H1 (cell line): ENCODE results near the gene TIAL1. TPM values are rescaled to one million over a fixed set of nuclear protein-coding genes. Genes with fewer than 3 reads are reported as not detected.

Experiments used
- CTCF ChIA-PET: fragments of 300-600 bp; sonication (Branson Sonifier 250); formaldehyde crosslinking; loops from one replicate; lab custom pipeline; 2021; ENCODE audit not compliant: partially characterized antibody; lab: Charles Lee
- POLR2A ChIA-PET: fragments of 300-600 bp; sonication (Branson Sonifier 250); formaldehyde crosslinking; loops from one replicate; lab custom pipeline; 2021; ENCODE audit warnings: inconsistent platforms; ENCODE audit not compliant: partially characterized antibody; lab: Charles Lee
- DNase-seq, 2 experiments: peaks; one replicate each; pipeline versions ENCODE4 v3.0.0 to v3.0.0-alpha.2; 2010 to 2022; ENCODE audit warnings: low spot score in 2 of 2, low read depth in 1 of 2, mixed read lengths in 1 of 2
- FAIRE-seq: peaks from 2 replicates; lab custom pipeline; 2011; peaks lifted over from hg19 to GRCh38; lab: Jason Lieb, UNC
- H2AFZ ChIP-seq: 2 replicates; pipeline ENCODE4 v1.8.1; 2012; ENCODE audit warnings: low read length, inconsistent platforms
- H2AK5ac ChIP-seq: 2 replicates; pipeline ENCODE4 v1.6.1; 2013; ENCODE audit warnings: low read depth, low read length
- H2BK120ac ChIP-seq: replicated peaks from 2 replicates; pipeline ENCODE3; 2013; ENCODE audit warnings: low read depth, low read length, inconsistent platforms
- H2BK12ac ChIP-seq: 2 replicates; pipeline ENCODE4 v1.6.1; 2013; ENCODE audit warnings: low read depth, low read length
- H2BK15ac ChIP-seq: 2 replicates; pipeline ENCODE4 v1.6.1; 2013; ENCODE audit warnings: low read length
- H2BK20ac ChIP-seq: 2 replicates; pipeline ENCODE4 v1.6.1; 2013; ENCODE audit warnings: low read length
- H2BK5ac ChIP-seq: 2 replicates; pipeline ENCODE4 v1.6.1; 2013; ENCODE audit warnings: low read depth, low read length
- H3K14ac ChIP-seq: 2 replicates; pipeline ENCODE4 v1.6.1; 2013; ENCODE audit warnings: inconsistent platforms; ENCODE audit not compliant: insufficient read length
- H3K18ac ChIP-seq: 2 replicates; pipeline ENCODE4 v1.6.1; 2013; ENCODE audit warnings: low read length; ENCODE audit errors: extremely low read depth
- H3K23ac ChIP-seq: 2 replicates; pipeline ENCODE4 v1.6.1; 2013; ENCODE audit warnings: inconsistent platforms; ENCODE audit not compliant: insufficient read length
- H3K23me2 ChIP-seq: 2 replicates; pipeline ENCODE4 v1.6.1; 2013; ENCODE audit warnings: low read depth, low read length
- H3K27ac ChIP-seq: 2 replicates; pipeline ENCODE4 v1.6.1; 2011; ENCODE audit warnings: low read depth, low read length, inconsistent platforms
- H3K27me3 ChIP-seq, 4 experiments: replicated peaks in 1 of 4; 1 replicate in 1 of 4; 2 replicates in 3 of 4; pipeline versions ENCODE4 v1.6.1 to v1.8.1; 2011 to 2013; ENCODE audit warnings: low read length in 3 of 4, mild to moderate bottlenecking in 3 of 4, inconsistent platforms in 2 of 4, mixed read lengths in 2 of 4, moderate library complexity in 1 of 4; ENCODE audit not compliant: control insufficient read depth in 3 of 4, insufficient read depth in 3 of 4; ENCODE audit errors: extremely low read depth in 1 of 4
- H3K36me3 ChIP-seq, 4 experiments: 2 replicates each; pipeline versions ENCODE4 v1.6.1 to v1.8.1; 2011 to 2013; ENCODE audit warnings: mild to moderate bottlenecking in 4 of 4, low read length in 3 of 4, moderate library complexity in 2 of 4, control low read depth in 1 of 4, inconsistent platforms in 1 of 4; ENCODE audit not compliant: insufficient read depth in 4 of 4, control insufficient read depth in 2 of 4
- H3K4ac ChIP-seq: replicated peaks from 2 replicates; pipeline ENCODE3; 2013; ENCODE audit warnings: low read length, low read depth, mixed read lengths, inconsistent platforms; ENCODE audit not compliant: insufficient read length
- H3K4me1 ChIP-seq, 4 experiments: replicated peaks in 1 of 4; 1 replicate in 1 of 4; 2 replicates in 3 of 4; pipeline versions ENCODE4 v1.6.1 to v1.8.1; 2011 to 2013; ENCODE audit warnings: low read length in 3 of 4, inconsistent platforms in 2 of 4, mixed read lengths in 1 of 4; ENCODE audit not compliant: insufficient read depth in 4 of 4, control insufficient read depth in 3 of 4
- H3K4me2 ChIP-seq, 2 experiments: 2 replicates each; pipeline versions ENCODE4 v1.6.1 to v1.8.1; 2011 to 2013; ENCODE audit warnings: low read depth in 2 of 2, low read length in 2 of 2, control low read depth in 1 of 2, inconsistent platforms in 1 of 2, mild to moderate bottlenecking in 1 of 2; ENCODE audit not compliant: insufficient read depth in 1 of 2
- H3K4me3 ChIP-seq, 4 experiments: fragments of 200-600, 300-600 bp in 1 of 4; sonication (generic), shearing (Covaris generic), sonication (Bioruptor Twin) in 1 of 4; 2 replicates each; pipeline versions ENCODE4 v1.5.1 to v1.8.1; 2011 to 2016; ENCODE audit warnings: low read length in 4 of 4, low read depth in 3 of 4, control low read depth in 2 of 4, inconsistent platforms in 2 of 4, mild to moderate bottlenecking in 2 of 4, mixed read lengths in 1 of 4, moderate library complexity in 1 of 4; ENCODE audit not compliant: insufficient read depth in 2 of 4; ENCODE audit errors: extremely low read depth in 1 of 4
- H3K56ac ChIP-seq: replicated peaks from 2 replicates; pipeline ENCODE3; 2013; ENCODE audit warnings: low read depth, mild to moderate bottlenecking, mixed read lengths, low read length, inconsistent platforms; ENCODE audit not compliant: insufficient read length
- H3K79me1 ChIP-seq: 2 replicates; pipeline ENCODE4 v1.6.1; 2013; ENCODE audit warnings: low read depth, low read length, control low read depth
- H3K79me2 ChIP-seq, 2 experiments: 2 replicates each; pipeline versions ENCODE4 v1.6.1 to v1.8.1; 2012 to 2013; ENCODE audit warnings: low read length in 2 of 2, mild to moderate bottlenecking in 2 of 2, inconsistent platforms in 1 of 2; ENCODE audit not compliant: insufficient read depth in 2 of 2, control insufficient read depth in 1 of 2
- H3K9ac ChIP-seq, 4 experiments: replicated peaks in 1 of 4; 1 replicate in 1 of 4; 2 replicates in 3 of 4; pipeline versions ENCODE4 v1.6.1 to v1.8.1; 2011 to 2013; ENCODE audit warnings: low read depth in 3 of 4, low read length in 3 of 4, control low read depth in 2 of 4, mild to moderate bottlenecking in 2 of 4, moderate library complexity in 2 of 4, inconsistent platforms in 1 of 4; ENCODE audit errors: extremely low read depth in 1 of 4
- H3K9me3 ChIP-seq, 2 experiments: 2 replicates each; pipeline versions ENCODE4 v1.6.1 to v1.8.1; 2012 to 2013; ENCODE audit warnings: mild to moderate bottlenecking in 2 of 2, moderate library complexity in 2 of 2, control low read depth in 1 of 2, inconsistent platforms in 1 of 2, low read depth in 1 of 2, low read length in 1 of 2, mixed read lengths in 1 of 2; ENCODE audit not compliant: insufficient read depth in 2 of 2
- H4K20me1 ChIP-seq, 2 experiments: replicated peaks in 1 of 2; 2 replicates each; pipeline versions ENCODE3 to v1.8.1; 2011 to 2013; ENCODE audit warnings: inconsistent platforms in 2 of 2, low read length in 2 of 2, mild to moderate bottlenecking in 1 of 2; ENCODE audit not compliant: insufficient read depth in 2 of 2, control insufficient read depth in 1 of 2
- H4K5ac ChIP-seq: 2 replicates; pipeline ENCODE4 v1.6.1; 2013; ENCODE audit warnings: low read length, low read depth, mixed read lengths, inconsistent platforms; ENCODE audit not compliant: insufficient read length
- H4K8ac ChIP-seq: 2 replicates; pipeline ENCODE4 v1.8.0; 2013; ENCODE audit warnings: mild to moderate bottlenecking, moderate library complexity, low read length, inconsistent platforms; ENCODE audit not compliant: insufficient read depth; ENCODE audit errors: extremely low read depth
- H4K91ac ChIP-seq: replicated peaks from 2 replicates; pipeline ENCODE3; 2013; ENCODE audit warnings: low read length, mixed read lengths, inconsistent platforms; ENCODE audit not compliant: insufficient read length
- BRCA1 ChIP-seq: IDR thresholded peaks from 2 replicates; pipeline ENCODE4 v1.6.1; 2012; ENCODE audit warnings: low read depth, low read length, improper control_type of control experiment
- RAD21 ChIP-seq, 2 experiments: IDR thresholded peaks in 1 of 2; conservative IDR thresholded peaks in 1 of 2; 2 replicates each; pipeline ENCODE4 v1.6.1; 2011; ENCODE audit warnings: low read depth in 2 of 2, low read length in 2 of 2, improper control_type of control experiment in 1 of 2, inconsistent platforms in 1 of 2, mild to moderate bottlenecking in 1 of 2, moderate library complexity in 1 of 2
- SUZ12 ChIP-seq: fragments of 200-600 bp; sonication (generic); IDR thresholded peaks from 2 replicates; pipeline ENCODE4 v1.6.1; 2012; ENCODE audit warnings: mild to moderate bottlenecking, inconsistent platforms, low read length, moderate library complexity, mixed read lengths
- TEAD4 ChIP-seq: IDR thresholded peaks from 2 replicates; pipeline ENCODE4 v1.6.1; 2012; ENCODE audit warnings: low read depth, low read length, inconsistent platforms, mixed read lengths
- WGBS, 2 experiments: shearing (Covaris generic) in 1 of 2; methylation state at CpG; one replicate each; pipeline versions ENCODE4 v1.1.6 to v1.1.7; 2013 to 2015; ENCODE audit warnings: low lambda C conversion rate in 2 of 2, mixed read lengths in 2 of 2, inconsistent platforms in 1 of 2, low coverage in 1 of 2, missing lambda C conversion rate in 1 of 2; ENCODE audit not compliant: insufficient replicate concordance in 2 of 2, insufficient coverage in 1 of 2, insufficient read length in 1 of 2; ENCODE audit errors: extremely low coverage in 1 of 2, missing lambda C conversion rate in 1 of 2; 5-methylcytosine and 5-hydroxymethylcytosine counted together
- polyA plus RNA-seq, 7 experiments: library from polyadenylated mRNA; depleted of rRNA in 3 of 7; stranded (reverse) in 5 of 7; unstranded in 2 of 7; fragments of >200 nt in 5 of 7; fragments of 200-250 nt in 2 of 7; gene quantifications; 1 replicate in 5 of 7; 2 replicates in 1 of 7; 4 replicates in 1 of 7; pipeline versions ENCODE4 v1.2.1 to v1.2.3, GENCODE V29; 2011 to 2013; ENCODE audit warnings: missing spikeins in 2 of 7, mixed read lengths in 2 of 7
- total RNA-seq: library from RNA; stranded (reverse); fragmentation: NEBNext Ultra II Directional; extraction: Animal tissue kit (Norgen Biotek cat#: 25700); gene quantifications from 2 replicates; pipeline ENCODE4 v1.2.1, GENCODE V29; 2021

TIAL1 gene
- total and polyA plus RNA-seq, 2 of the 8 experiments (the other 6 are each of a cell fraction or from before 2014, with no cell fraction given) = 50.4 to 166 TPM

DNA sequence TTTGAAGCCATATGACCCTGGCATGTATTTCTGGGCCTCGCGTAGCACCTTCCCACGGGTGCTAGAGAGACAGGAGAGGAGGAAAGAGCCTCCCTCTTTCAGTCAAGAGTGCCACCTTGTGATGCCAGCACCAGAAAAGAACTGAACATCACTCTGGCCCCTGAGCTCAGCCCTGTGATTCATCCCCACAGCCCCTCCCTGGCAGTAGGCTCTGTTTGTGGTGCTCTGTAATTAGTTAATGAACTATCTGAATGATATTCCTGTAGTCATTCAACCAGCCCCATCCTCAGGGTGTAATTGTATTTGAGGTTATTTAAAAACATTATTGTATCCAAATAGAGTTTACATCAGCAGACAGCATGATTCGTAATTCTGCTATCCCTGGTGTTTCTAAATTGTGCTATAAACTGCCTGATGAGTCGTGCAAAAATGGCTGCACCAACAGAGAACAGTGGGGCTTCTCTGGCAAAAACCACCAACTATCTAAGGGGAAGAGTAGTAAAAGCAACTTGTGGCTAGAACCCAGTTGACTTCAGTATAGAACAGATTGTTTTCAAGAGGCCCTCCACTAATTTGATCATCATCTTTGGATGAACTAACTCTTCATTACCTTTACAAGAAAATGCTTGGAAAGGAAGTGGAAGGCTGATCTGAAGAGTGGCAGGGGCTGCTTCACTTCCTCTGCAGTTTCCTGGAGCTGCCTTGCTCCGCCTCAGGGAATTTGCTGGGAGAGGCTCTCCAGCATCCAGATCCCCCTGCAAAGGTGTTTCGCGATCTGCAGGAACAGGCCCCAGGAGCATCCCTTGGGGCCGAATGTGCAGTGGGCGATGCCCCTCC is 23.7 kb upstream of the TIAL1 start:
- no peak overlapping the region for H3K4ac ChIP-seq
- no peaks in the 10 kb centered on the region; the same call in 1 of the 2 replicates for H3K23me2 ChIP-seq
- no peaks in the 10 kb centered on the region for H3K27me3 ChIP-seq
- WGBS, 2 experiments = 91% methylated on average over 10 of the region's 10 CpGs; no CpG with 5 or more reads in 1 of the 2 experiments
- TF ChIP-seq BRCA1 (no peak), TEAD4 (no peak), SUZ12 (no peak), RAD21 (IDR thresholded peaks at IDR 0.05 in 1 of 2, conservative IDR thresholded peaks at IDR 0.05 in 1 of 2; ENCODE audit: low read depth in 2 of 2, low read length in 2 of 2) (no peak)
- no peak overlapping the region for H3K23ac ChIP-seq
- H2BK120ac ChIP-seq = no peak overlapping the region
- H3K4me1 ChIP-seq = no peaks in the 10 kb centered on the region; a peak in 2 of 7 replicates
- peak overlapping the region; percentile 53; the same call in 1 of the 2 replicates for H2BK15ac ChIP-seq
- no peaks in the 10 kb centered on the region for H3K79me2 ChIP-seq
- no peaks in the 10 kb centered on the region for H3K79me1 ChIP-seq
- no peaks in the 10 kb centered on the region for H3K9me3 ChIP-seq
- H3K9ac ChIP-seq = no peak overlapping the region
- peak overlapping the region; percentile 5 for H4K5ac ChIP-seq
- no peak overlapping the region for H3K27ac ChIP-seq
- no peak overlapping the region for H2BK12ac ChIP-seq
- no peak overlapping the region for H4K91ac ChIP-seq
- no peak overlapping the region for H2BK5ac ChIP-seq
- H4K8ac ChIP-seq = no peak overlapping the region
- no peak overlapping the region for H3K56ac ChIP-seq
- DNase-seq (no peak), FAIRE-seq (no peak)
- H4K20me1 ChIP-seq = no peaks in the 10 kb centered on the region
- no peak overlapping the region for H3K18ac ChIP-seq
- POLR2A ChIA-PET = interaction anchor here (0.6 kb wide), 1 partner anchor 23 kb away, joined by 3 read pairs; no protein-coding TSS in a partner anchor
- peak overlapping the region; percentile 8; the same call in 1 of the 2 replicates for H2AFZ ChIP-seq
- H2AK5ac ChIP-seq = no peak overlapping the region
- no peaks in the 10 kb centered on the region for H3K36me3 ChIP-seq
- no peak overlapping the region for H2BK20ac ChIP-seq
- H3K14ac ChIP-seq = no peak overlapping the region
- CTCF ChIA-PET = interaction anchor here (0.7 to 4.0 kb wide), 8 partner anchors 11 to 421 kb away, joined by 3 to 21 read pairs (median 3); no protein-coding TSS in a partner anchor
- no peak overlapping the region for H3K4me2 ChIP-seq
- no peak overlapping the region for H3K4me3 ChIP-seq
